Fibroblast of mammary gland (primary cell): ENCODE data around the gene FTO.

Source experiments
- DNase-seq: peaks from one replicate; pipeline ENCODE4 v3.0.0-alpha.2; 2010; ENCODE audit warnings: low read depth
- H3K4me3 ChIP-seq: 2 replicates; pipeline ENCODE4 v1.5.1; 2011; ENCODE audit warnings: low read depth, mild to moderate bottlenecking, low read length, moderate library complexity; ENCODE audit not compliant: control insufficient read depth
- TF ChIP-seq, protein P1 (sequence below): conservative IDR thresholded peaks from 2 replicates; pipeline ENCODE4 v1.5.1; 2011; ENCODE audit warnings: low read depth, low read length, inconsistent platforms; ENCODE audit not compliant: control insufficient read depth, insufficient read depth

The FTO gene

DNA sequence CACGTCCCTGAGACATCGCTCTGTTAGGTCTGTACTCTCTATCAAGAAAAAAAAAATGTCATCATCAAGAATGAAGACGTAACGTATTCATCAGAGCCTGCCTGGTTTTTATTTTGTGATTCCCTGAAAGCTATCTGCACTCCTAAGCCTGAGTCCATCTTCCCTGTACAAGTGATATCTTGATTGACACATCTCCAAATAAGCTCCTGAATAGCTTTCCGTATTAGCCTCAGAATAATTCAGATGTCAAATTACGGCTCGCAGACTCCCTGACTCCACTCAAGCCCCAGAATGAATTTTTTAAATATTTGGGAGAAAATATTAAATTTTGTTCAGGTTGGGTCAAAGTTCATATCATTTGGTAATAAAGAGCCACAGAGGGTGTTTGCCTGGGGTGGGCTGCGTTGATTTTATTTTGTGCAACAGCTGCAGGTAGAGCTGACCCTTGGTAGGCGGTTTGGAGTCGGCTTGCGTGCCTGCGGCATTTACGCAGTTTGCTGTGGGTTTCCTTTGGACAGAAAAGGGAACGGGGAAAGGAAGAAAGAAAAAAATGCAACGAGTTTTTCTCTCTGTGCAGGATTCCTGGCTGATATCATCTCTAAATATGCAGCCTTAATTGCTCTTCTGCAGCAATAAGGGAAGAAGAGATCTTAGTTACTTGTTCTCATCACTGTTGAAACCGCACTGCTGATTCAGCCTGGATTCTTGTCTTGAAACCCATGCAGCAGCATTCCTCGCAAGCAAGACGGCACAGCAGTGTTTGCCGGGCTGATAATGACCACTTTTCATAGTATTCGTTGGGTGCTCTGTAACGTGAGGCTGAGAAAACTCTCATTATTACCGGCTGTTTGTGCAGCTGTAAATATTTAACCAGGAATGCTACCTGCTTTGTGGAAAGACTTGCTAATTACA, 467.9 kb downstream of the FTO start:
- no peak overlapping the region for H3K4me3 ChIP-seq
- peak; percentile 37 for DNase-seq
- TF ChIP-seq, protein P1, sequence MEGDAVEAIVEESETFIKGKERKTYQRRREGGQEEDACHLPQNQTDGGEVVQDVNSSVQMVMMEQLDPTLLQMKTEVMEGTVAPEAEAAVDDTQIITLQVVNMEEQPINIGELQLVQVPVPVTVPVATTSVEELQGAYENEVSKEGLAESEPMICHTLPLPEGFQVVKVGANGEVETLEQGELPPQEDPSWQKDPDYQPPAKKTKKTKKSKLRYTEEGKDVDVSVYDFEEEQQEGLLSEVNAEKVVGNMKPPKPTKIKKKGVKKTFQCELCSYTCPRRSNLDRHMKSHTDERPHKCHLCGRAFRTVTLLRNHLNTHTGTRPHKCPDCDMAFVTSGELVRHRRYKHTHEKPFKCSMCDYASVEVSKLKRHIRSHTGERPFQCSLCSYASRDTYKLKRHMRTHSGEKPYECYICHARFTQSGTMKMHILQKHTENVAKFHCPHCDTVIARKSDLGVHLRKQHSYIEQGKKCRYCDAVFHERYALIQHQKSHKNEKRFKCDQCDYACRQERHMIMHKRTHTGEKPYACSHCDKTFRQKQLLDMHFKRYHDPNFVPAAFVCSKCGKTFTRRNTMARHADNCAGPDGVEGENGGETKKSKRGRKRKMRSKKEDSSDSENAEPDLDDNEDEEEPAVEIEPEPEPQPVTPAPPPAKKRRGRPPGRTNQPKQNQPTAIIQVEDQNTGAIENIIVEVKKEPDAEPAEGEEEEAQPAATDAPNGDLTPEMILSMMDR = no peak

DNA sequence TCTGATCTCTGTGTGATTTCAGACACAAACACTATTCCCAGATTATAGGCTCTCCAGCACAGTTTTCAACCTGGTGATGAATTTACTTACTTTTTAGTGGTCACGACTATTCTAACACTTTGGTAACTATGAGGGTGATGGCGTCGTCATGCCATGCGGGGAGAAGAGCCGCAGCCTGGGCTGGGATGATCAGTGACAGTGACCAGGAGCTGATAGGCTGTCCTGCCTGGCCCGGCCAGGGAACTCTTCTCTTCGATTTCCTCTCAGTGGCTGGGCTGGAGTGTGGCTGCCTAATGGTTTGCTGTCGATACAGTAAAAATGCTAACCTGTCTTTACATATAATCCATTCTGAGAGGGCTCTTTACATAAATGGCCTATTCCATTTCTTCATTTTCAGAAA, 469.5 kb downstream of the FTO start:
- H3K4me3 ChIP-seq = no peak overlapping the region
- DNase-seq = no peak
- TF ChIP-seq, protein P1 = no peak

DNA sequence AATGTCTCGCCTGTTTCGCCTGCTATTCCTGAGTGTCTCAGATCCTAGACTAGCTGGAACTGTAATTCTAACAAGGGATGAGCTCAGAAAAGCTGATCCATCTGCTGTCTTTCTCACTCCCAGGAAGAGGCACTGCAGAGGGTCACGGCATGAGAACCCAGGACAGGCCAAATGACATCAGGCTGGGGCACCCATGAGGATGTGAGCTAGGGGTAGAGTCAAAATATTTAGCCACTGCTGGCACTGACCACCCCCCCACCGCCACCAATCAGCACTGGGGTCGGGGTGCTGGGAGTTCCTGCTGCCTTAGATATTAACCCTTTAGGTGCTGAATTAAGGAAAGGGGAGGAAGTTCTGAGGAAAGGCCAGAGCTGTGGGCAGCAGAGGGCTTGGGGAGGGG, 470.2 kb downstream of the FTO start:
- DNase-seq = no peak

DNA sequence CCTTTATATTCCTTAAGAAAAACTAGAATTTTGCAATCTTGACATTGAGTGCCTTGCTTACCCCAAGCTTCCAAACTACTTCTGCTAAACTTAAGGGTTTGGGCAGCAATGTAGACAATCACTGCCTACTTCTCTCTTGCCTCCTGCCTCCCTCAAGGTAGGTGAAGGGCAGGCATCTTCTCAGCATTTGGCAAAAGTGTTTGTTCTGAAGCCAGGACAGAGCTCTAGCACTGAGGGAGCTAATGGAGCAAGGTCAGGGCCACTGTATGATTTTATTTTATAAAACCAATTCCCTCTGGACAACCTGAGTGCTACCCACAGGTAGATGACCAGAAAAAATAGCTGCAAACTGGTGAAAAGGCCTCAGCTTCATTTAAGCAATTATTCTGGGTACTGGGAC, 470.8 kb downstream of the FTO start:
- H3K4me3 ChIP-seq = no peak overlapping the region
- TF ChIP-seq, protein P1 = no peak
- no peak for DNase-seq

More for the DNA sequence above, 470.2 kb downstream of the FTO start:
- TF ChIP-seq, protein P1 = no peak
- no peak overlapping the region for H3K4me3 ChIP-seq

DNA sequence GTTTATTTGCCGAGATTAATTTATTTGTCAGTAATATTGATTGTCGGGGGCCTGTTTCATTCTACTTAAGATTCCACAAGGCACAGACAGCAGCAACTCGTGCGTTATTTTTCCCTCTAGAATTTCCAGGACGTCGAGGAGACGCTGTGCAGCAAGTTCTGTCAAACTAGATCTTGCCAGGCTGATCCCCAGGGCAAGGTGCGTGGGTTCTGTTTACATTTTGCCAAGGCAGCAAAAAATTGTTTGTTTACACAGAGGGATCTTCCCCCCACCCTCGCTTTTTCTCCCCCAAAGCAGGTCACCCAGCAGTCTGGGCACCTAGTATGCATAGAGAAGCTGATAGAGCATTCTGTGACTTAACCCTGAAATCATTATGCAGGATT, 471.2 kb downstream of the FTO start:
- no peak for DNase-seq
- TF ChIP-seq, protein P1 = no peak
- no peak overlapping the region for H3K4me3 ChIP-seq

DNA sequence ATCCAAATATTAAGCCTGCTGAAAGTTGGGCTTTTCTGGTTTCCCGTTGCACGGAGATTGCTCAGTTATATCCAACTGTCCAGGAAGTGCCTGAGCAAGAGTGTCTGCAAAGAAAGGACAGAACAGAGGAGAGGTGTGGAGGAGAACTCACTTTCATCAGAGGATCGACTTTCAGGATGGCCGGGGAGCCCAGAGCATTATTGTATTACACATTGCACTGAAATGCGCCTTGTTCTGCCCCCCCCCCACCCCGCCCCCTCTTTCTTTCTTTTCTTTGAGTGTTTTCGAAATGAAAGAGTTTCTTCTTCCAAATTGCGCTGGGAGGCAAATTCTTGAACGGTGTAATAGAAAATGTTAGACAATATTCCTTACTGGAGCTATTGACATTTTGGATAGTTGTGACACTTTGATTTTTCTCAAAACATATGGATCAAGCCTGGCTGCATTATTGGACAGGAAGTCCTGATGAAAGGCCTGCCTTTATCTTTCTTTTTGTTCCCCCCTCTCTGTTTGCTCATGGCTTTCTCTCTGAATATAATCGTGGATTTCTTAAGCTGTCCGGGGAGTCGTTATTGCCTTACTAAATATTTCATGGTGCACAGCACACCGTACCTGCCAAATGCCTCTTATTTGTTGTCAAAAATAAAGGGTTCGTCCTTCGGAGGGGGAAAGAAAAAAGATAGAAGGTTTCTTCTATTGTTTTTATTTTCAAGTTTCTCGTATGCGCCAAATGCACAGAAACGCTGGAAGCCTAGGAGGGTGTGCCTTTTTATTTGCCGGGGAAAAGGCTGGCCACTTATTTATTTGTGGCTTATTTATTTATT, 471.8 kb downstream of the FTO start:
- DNase-seq = peak; percentile 13
- peak overlapping the region; percentile 12 for H3K4me3 ChIP-seq
- TF ChIP-seq, protein P1 = no peak
